CD4-positive, alpha-beta T cell treated with Interferon alpha-2 for 1 hour (primary cell): Measurements from ENCODE around the gene DPP6.
"Not testable (repeated sequence)": the region's sequence is repeated elsewhere in the genome, so short reads cannot be mapped to it uniquely, and the experiment has no call there.

Source experiments
- DNase-seq, 2 donors: peaks; one replicate each; pipeline ENCODE4 v3.0.0-alpha.2; 2020 to 2022

DPP6 gene

GRCh38 chr7:154917808-154918160 lies 865.6 kb downstream of the DPP6 start:
- no peak for DNase-seq

DNA sequence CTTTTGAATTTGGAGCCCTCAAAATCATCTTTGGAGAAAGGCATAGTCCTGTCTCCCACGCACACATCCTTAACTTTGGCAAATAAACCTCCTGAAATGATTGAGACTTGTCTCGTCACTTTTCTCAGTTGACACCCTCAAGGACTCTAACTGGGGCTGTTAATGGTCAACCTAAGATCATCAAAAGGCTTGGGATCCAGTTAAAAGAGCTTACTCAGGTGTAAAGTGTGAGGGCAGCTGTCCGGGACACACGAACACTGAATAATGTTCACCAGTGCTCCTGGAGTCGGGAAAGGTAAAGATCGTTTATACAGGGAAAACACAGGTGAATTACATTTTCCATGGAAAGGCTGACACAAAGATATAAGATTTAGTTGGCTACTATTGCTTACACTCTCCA lies 866.1 kb downstream of the DPP6 start:
- DNase-seq, result no peak

GRCh38 chr7:154918741-154919140 lies 866.5 kb downstream of the DPP6 start:
- DNase-seq, result no peak

DNA sequence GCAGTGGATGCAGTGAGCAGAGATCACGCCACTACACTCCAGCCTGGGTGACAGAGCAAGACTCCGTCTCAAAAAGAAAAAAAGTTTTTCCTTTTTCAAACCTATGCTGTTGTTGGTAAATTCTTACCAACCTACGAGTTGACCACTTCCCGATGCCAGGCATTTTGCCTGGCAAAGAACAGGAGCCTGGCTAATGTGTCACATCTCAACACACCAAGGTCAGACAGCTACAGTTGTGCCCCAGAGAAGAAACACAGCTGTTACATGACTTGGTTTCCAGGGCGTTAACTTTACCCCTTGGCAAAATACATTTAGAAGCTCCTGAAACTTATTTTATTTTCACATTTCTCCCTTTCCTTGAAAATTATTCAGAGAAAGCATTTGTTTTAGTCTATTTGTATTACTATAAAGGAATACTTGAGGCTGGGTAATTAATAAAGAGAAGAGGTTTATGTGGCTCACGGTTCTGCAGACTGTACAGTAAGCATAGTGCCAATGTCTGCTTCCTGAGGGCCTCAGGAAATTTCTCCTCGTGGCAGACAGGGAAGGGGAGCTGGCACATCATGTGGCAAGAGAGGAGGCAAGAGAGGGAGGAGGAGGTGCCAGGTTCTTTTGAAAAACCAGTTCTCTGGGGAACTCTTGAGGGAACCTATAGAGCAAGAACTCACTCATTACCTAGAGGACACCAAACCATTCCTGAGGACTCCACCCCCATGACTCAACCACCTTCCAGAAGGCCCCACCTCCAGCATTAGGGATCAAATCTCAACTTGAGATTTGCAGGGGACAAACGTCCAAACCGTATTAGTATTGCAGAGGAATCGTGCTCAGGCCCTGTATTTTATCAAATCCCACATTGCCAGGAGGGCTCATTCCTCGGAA lies 867.4 kb downstream of the DPP6 start:
- no peak for DNase-seq

- not testable (repeated sequence) for DNase-seq
Observed at GRCh38 chr7:154922472-154922871, 870.3 kb downstream of the DPP6 start.

- DNase-seq, result peak; percentile 80 to 85
Observed at GRCh38 chr7:154927624-154928125, 875.5 kb downstream of the DPP6 start.

GRCh38 chr7:154928136-154929005 lies 876.2 kb downstream of the DPP6 start:
- peak; percentile 57 to 97 for DNase-seq

GRCh38 chr7:154929006-154929726 lies 877.0 kb downstream of the DPP6 start:
- DNase-seq, result no peak

DNA sequence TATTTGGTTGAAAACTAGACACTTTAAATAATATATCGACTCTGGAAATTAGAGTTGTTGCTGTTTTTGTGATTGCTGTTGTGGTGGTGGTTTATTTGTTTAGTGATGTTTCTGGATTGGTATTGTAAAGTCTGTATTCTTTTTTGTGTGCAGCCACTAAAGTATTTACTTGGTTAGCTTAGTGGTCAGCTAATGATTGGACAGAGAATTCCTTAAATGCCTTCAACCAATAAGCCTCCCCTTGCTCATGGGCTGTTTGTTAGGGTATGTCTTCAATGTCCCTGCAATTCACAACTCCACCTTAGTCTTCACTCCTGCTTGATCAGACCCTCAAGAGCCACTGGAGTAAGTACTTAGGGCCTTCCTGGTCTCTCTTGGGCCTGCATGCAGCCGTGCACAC lies 879.7 kb downstream of the DPP6 start:
- no peak for DNase-seq

DNA sequence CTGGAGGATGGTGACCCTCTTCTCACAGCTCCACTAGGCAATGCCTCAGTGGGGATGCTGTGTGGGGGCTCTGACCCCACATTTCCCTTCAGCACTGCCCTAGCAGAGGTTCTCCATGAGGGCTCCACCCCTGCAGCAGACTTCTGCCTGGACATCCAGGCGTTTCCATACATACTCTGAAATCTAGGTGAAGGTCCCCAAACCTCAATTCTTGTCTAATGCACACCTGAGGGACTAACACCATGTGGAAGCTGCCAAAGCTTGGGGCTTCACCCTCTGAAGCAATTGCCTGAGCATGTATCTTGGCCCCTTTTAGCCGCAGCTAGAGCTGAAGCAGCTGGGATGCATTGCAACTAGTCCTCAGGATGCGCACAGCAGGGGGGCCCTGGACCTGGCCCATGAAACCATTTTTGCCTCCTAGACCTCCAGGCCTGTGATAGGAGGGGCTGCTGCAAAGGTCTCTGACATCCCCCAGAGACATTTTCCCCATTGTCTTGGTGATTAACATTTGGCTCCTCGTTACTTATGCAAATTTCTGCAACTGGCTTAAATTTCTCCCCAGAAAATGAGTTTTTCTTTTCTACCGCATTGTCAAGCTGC lies 882.3 kb downstream of the DPP6 start:
- DNase-seq, result not testable (repeated sequence)

DNA sequence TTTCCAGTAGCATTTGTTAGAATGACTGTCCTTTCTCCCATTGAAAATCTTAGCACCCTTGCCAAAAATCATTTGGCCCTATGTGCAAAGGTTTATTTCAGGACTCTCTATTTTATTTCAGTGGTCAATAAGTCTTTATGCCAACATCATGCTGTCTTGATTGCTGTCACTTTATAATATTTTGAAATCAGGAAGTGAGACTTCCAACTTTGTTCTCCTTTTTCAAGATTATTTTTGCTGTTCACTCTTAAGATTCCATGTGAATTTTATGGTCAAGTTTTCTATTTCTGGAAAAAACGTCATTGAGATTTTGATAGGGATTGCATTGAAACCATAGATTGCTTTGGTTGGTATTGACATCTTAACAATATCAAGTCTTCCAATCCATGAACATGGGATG lies 885.6 kb downstream of the DPP6 start:
- DNase-seq, result no peak

DNA sequence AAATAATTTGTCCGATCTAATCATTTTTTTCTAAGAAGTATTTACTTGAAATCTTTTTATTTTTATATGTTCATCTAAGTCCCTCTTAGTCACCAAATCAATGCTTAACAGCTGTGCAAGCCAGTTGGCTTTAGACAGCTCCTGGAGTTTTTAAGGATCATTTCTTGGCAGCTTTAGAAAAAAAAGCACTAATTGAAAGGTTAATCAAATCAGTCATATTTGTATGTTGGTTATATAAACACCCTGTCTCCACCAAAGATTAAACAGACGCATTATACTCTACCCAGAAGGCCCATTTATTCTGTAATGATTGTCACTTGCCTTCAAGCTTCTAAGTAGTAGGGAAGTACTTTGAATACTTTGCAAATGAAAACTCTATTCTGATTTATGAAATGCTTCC lies 890.5 kb downstream of the DPP6 start:
- no peak for DNase-seq
